GM12878 (cell line): ENCODE data around the gene NOL12. TPM values are rescaled to one million over a fixed set of nuclear protein-coding genes. Genes with fewer than 3 reads are reported as not detected.

Source experiments
- ATAC-seq: fragments of 200-7000 bp; cut with Tn5 transposase; 3 replicates; pipeline ENCODE4 v1.9.1; 2020; ENCODE audit warnings: mild to moderate bottlenecking, moderate library complexity
- BruUV-seq: library from RNA; stranded (reverse); fragments of 400-500 nt; replicated peaks from 2 replicates; lab custom pipeline; 2021; lab: Mats Ljungman, UMichigan
- CTCF ChIA-PET: fragments of 300-600 bp; sonication (Branson Sonifier 250); formaldehyde crosslinking; extraction: SDS; loops from one replicate; lab custom pipeline; 2021; ENCODE audit warnings: inconsistent platforms; lab: Yijun Ruan, JAX
- POLR2A ChIA-PET: fragments of 350-600 bp; formaldehyde crosslinking; extraction: SDS; loops from one replicate; lab custom pipeline; 2021; ENCODE audit warnings: inconsistent platforms; lab: Charles Lee
- RAD21 ChIA-PET: fragments of 300-600 bp; sonication (Branson Sonifier 250); formaldehyde crosslinking; loops from one replicate; lab custom pipeline; 2023; ENCODE audit warnings: antibody characterized with exemption; ENCODE audit not compliant: unreplicated experiment; lab: Charles Lee
- SMC1A ChIA-PET: fragments of 300-600 bp; sonication (Branson Sonifier 250); formaldehyde crosslinking; loops from one replicate; lab custom pipeline; 2023; ENCODE audit not compliant: unreplicated experiment, uncharacterized antibody; lab: Charles Lee
- DNase-seq: peaks from one replicate; pipeline ENCODE4 v3.0.0-alpha.2; 2011; ENCODE audit warnings: low read depth, low spot score
- FAIRE-seq: peaks from 3 replicates; lab custom pipeline; 2011; peaks lifted over from hg19 to GRCh38; lab: Jason Lieb, UNC
- H2AFZ ChIP-seq: 2 replicates; pipeline ENCODE4 v1.6.0; 2011; ENCODE audit warnings: low read depth, low read length, control low read depth; ENCODE audit not compliant: control insufficient read depth
- H3K27ac ChIP-seq: 2 replicates; pipeline ENCODE4 v1.5.1; 2011; ENCODE audit warnings: control low read depth; ENCODE audit not compliant: control insufficient read depth, insufficient read depth
- H3K27me3 ChIP-seq, 2 experiments: replicated peaks in 1 of 2; 2 replicates each; pipeline versions ENCODE4 v1.6.0 to v1.6.1; 2011; ENCODE audit warnings: low read length in 1 of 2; ENCODE audit not compliant: control insufficient read depth in 2 of 2, insufficient read depth in 2 of 2
- H3K36me3 ChIP-seq, 2 experiments: 2 replicates each; pipeline ENCODE4 v1.5.1; 2011; ENCODE audit warnings: low read length in 1 of 2; ENCODE audit not compliant: control insufficient read depth in 2 of 2, insufficient read depth in 2 of 2
- H3K4me1 ChIP-seq: 2 replicates; pipeline ENCODE4 v1.6.1; 2011; ENCODE audit warnings: mild to moderate bottlenecking, low read length, moderate library complexity, mixed read lengths; ENCODE audit not compliant: control insufficient read depth, insufficient read depth
- H3K4me2 ChIP-seq: 2 replicates; pipeline ENCODE4 v1.6.0; 2011; ENCODE audit warnings: control low read depth; ENCODE audit not compliant: control insufficient read depth, insufficient read depth
- H3K4me3 ChIP-seq: fragments of 200-600 bp; sonication (generic); 2 replicates; pipeline ENCODE4 v1.5.1; 2016
- H3K79me2 ChIP-seq: 2 replicates; pipeline ENCODE4 v1.6.0; 2011; ENCODE audit warnings: low read length; ENCODE audit not compliant: control insufficient read depth, insufficient read depth
- H3K9ac ChIP-seq: 2 replicates; pipeline ENCODE4 v1.8.0; 2011; ENCODE audit warnings: low read length, control low read depth, mixed read lengths; ENCODE audit not compliant: control insufficient read depth, insufficient read depth
- H3K9me3 ChIP-seq: replicated peaks from 3 replicates; pipeline ENCODE4 v1.5.1; 2011; ENCODE audit warnings: mild to moderate bottlenecking, low read length; ENCODE audit not compliant: control insufficient read depth, insufficient read depth
- H4K20me1 ChIP-seq: 2 replicates; pipeline ENCODE4 v1.6.0; 2011; ENCODE audit not compliant: control insufficient read depth, insufficient read depth
- BHLHE40 ChIP-seq, 2 experiments: fragments of 450-650 bp in 1 of 2; IDR thresholded peaks; 2 replicates each; pipeline ENCODE4 v1.6.1; 2011 to 2017; ENCODE audit warnings: low read depth in 2 of 2, borderline replicate concordance in 1 of 2, improper control_type of control experiment in 1 of 2, low read length in 1 of 2, mild to moderate bottlenecking in 1 of 2
- BMI1 ChIP-seq: fragments of 450-650 bp; IDR thresholded peaks from 2 replicates; pipeline ENCODE4 v1.6.1; 2016; ENCODE audit warnings: mild to moderate bottlenecking, moderate library complexity, borderline replicate concordance
- BRCA1 ChIP-seq: IDR thresholded peaks from 2 replicates; pipeline ENCODE4 v1.6.1; 2011; ENCODE audit warnings: low read depth, low read length, improper control_type of control experiment
- CREB1 ChIP-seq: IDR thresholded peaks from 2 replicates; pipeline ENCODE4 v1.6.1; 2012; ENCODE audit warnings: low read depth, mild to moderate bottlenecking, inconsistent platforms
- EGR1 ChIP-seq, 2 experiments: IDR thresholded peaks; 1 replicate in 1 of 2; 2 replicates in 1 of 2; pipeline ENCODE4 v1.6.1; 2011 to 2012; ENCODE audit warnings: low read depth in 2 of 2, low read length in 2 of 2, borderline replicate concordance in 1 of 2, mild to moderate bottlenecking in 1 of 2, moderate library complexity in 1 of 2
- ESRRA ChIP-seq: IDR thresholded peaks from 2 replicates; pipeline ENCODE4 v1.6.1; 2012; ENCODE audit warnings: mild to moderate bottlenecking, low read length, improper control_type of control experiment
- HDAC6 ChIP-seq: fragments of 200-600 bp; sonication (generic); IDR thresholded peaks from one replicate; pipeline ENCODE4 v1.8.0; 2017; ENCODE audit warnings: antibody characterized with exemption; ENCODE audit not compliant: unreplicated experiment
- JUNB ChIP-seq: IDR thresholded peaks from 2 replicates; pipeline ENCODE4 v1.6.1; 2016; ENCODE audit warnings: antibody characterized with exemption, mild to moderate bottlenecking
- NR2C2 ChIP-seq: IDR thresholded peaks from 2 replicates; pipeline ENCODE4 v1.6.1; 2011; ENCODE audit warnings: borderline replicate concordance, low read depth; ENCODE audit not compliant: control insufficient read depth, insufficient read length
- POLR2A ChIP-seq: IDR thresholded peaks from 2 replicates; pipeline ENCODE4 v1.6.1; 2011; ENCODE audit warnings: low read depth, mild to moderate bottlenecking, low read length
- RB1 ChIP-seq: fragments of 450-650 bp; formaldehyde crosslinking; IDR thresholded peaks from 2 replicates; pipeline ENCODE4 v1.6.1; 2017; ENCODE audit warnings: mild to moderate bottlenecking, borderline replicate concordance
- SREBF1 ChIP-seq: IDR thresholded peaks from 2 replicates; pipeline ENCODE4 v1.6.1; 2012; ENCODE audit warnings: mild to moderate bottlenecking, low read length
- TCF3 ChIP-seq: IDR thresholded peaks from 2 replicates; pipeline ENCODE4 v1.6.1; 2012; ENCODE audit warnings: low read depth, mild to moderate bottlenecking, low read length, borderline replicate concordance; ENCODE audit not compliant: insufficient read depth
- WRNIP1 ChIP-seq: IDR thresholded peaks from 2 replicates; pipeline ENCODE4 v1.6.1; 2011; ENCODE audit warnings: low read depth, low read length, improper control_type of control experiment, borderline replicate concordance
- WGBS: methylation state at CpG from one replicate; pipeline ENCODE4 v1.1.6; 2016; ENCODE audit warnings: low lambda C conversion rate; ENCODE audit not compliant: insufficient replicate concordance, insufficient coverage; ENCODE audit errors: missing lambda C conversion rate; 5-methylcytosine and 5-hydroxymethylcytosine counted together
- in situ Hi-C: fragments of 300-500 bp; cut with MboI; formaldehyde crosslinking; loops from 9 replicates; pipeline ENCODE4 v1.14.3; 2018; ENCODE audit warnings: mixed read lengths
- intact Hi-C: fragments of 100-400 bp; cut with micrococcal nuclease; formaldehyde crosslinking; loops from one replicate; pipeline ENCODE4 v1.14.2; 2022; ENCODE audit not compliant: unreplicated experiment
- polyA plus RNA-seq, 11 experiments: library from polyadenylated mRNA; depleted of rRNA in 4 of 11; unstranded in 6 of 11; stranded (reverse) in 5 of 11; fragments of >200 nt; fragmentation: Nextera tagmentation in 4 of 11; fragmentation: Illumina TruSeq in 1 of 11; extraction: Ambion mirVana in 4 of 11; extraction: Trizol in 1 of 11; gene quantifications; 1 replicate in 1 of 11; 2 replicates in 10 of 11; pipeline versions ENCODE4 v1.2.1 to v1.2.3, GENCODE V29; 2011 to 2016; ENCODE audit warnings: inconsistent platforms in 2 of 11, missing spikeins in 2 of 11, low read depth in 1 of 11
- total RNA-seq, 4 experiments: library from RNA; depleted of rRNA in 3 of 4; stranded (reverse); fragments of >200 nt in 3 of 4; fragmentation: Illumina TruSeq in 1 of 4; extraction: Trizol in 1 of 4; gene quantifications; 2 replicates each; pipeline versions ENCODE4 v1.2.1 to v1.2.3, GENCODE V29; 2013 to 2021
- TF ChIP-seq, protein P1 (sequence below): IDR thresholded peaks from 2 replicates; pipeline ENCODE4 v1.6.1; 2012; ENCODE audit warnings: mild to moderate bottlenecking, low read depth, low read length

NOL12 gene
- total and polyA plus RNA-seq, 10 of the 15 experiments (the other 5 are each of a cell fraction or from before 2014, with no cell fraction given) = 3.3 to 69.4 (median 41.1) TPM

DNA sequence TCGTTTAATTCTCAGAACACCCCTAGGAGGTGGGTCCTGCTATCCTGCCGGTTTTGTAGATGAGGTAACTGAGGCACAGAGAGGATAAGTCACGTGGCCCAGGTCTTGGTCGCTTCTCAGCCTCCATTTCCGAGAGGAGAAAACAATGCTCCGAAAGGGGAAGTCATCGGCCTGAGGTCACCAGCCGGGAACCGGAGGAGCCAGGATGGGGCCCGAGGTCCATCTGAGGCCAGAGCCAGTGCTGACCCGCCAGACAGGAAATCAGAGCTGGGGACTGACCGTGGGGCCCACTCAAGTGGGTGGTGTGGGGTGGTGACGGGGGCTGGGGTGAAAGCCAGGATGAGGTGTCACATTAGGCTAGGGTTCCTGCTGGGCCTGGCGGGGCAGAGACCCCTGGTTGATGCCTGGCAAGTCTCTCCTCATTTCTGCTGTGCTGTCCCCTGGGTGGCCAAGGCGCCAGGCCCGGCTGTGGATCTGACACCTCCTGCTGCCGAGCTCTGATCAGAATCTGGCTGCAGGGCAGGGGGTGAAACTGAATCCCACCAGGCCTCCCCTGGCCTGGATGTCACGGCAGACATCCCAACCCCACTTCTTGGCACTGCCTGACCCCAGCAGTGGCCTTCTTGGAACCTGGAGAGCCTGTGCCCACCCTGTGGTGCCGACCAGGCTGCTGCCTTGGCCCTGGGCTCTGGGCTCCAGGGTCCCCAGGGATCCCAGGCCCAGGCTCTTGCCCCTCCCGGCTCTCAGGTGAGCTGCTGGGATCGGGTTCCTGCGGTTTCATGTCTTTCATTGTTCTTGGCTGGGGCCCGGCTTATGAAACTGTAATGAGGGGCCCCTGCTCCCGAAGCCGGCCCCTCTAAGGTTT, 22.7 kb downstream of the NOL12 start:
- BruUV-seq = no TSS peak
- Histone ChIP-seq H4K20me1 (no peaks in the 10 kb centered on the region), H3K27ac (no peak overlapping the region), H3K4me1 (no peaks in the 10 kb centered on the region), H3K79me2 (no peaks in the 10 kb centered on the region), H3K27me3 (no peaks in the 10 kb centered on the region), H3K9ac (no peak overlapping the region), H3K4me3 (no peak overlapping the region), H3K9me3 (no peaks in the 10 kb centered on the region), H2AFZ (no peak overlapping the region), H3K36me3 (no peaks in the 10 kb centered on the region), H3K4me2 (no peak overlapping the region)
- in situ Hi-C loops (no loop called here), intact Hi-C loops (no loop called here)
- no peak for TF ChIP-seq JUNB
- no peak for TF ChIP-seq SREBF1
- TF ChIP-seq WRNIP1 = no peak
- no peak for TF ChIP-seq RB1
- TF ChIP-seq HDAC6 = no peak
- no peak for TF ChIP-seq EGR1 (IDR thresholded peaks at IDR 0.05; ENCODE audit: borderline replicate concordance in 1 of 2, low read depth in 2 of 2, low read length in 2 of 2)
- RAD21 ChIA-PET = no interaction called here
- DNase-seq (no peak), ATAC-seq (no peak), FAIRE-seq (no peak)
- SMC1A ChIA-PET = no interaction called here
- WGBS = 76% methylated on average over 25 of the region's 25 CpGs
- CTCF ChIA-PET = no interaction called here
- POLR2A ChIA-PET = no interaction called here

DNA sequence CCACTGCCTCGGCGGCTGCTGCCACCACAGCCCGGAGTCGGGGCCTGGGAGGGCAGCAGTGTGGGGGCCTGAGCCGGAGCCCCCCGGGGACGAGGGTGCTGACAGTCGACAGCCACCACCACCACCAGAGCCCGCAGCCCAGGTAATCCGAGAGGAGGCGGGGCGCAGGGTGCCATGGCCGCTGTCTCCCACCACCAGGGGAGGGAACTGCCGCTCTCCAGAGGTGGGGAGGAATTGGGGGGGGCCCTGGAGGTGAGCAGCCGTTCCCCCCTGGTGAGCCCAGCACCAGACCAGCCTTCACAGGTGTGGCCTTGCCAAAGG, 23.3 kb downstream of the NOL12 start:
- Histone ChIP-seq H2AFZ (no peak overlapping the region), H4K20me1 (no peaks in the 10 kb centered on the region), H3K4me1 (no peaks in the 10 kb centered on the region), H3K4me3 (no peak overlapping the region), H3K79me2 (no peaks in the 10 kb centered on the region)
- POLR2A ChIA-PET = no interaction called here
- in situ Hi-C loops = no loop called here
- BruUV-seq = no TSS peak
- TF ChIP-seq CREB1 = no peak
- TF ChIP-seq TCF3 = no peak
- no peak for TF ChIP-seq BMI1
- no peak for TF ChIP-seq ESRRA
- no peak for TF ChIP-seq BRCA1
- no peak for TF ChIP-seq POLR2A
- TF ChIP-seq NR2C2 = no peak
- TF ChIP-seq, protein P1, sequence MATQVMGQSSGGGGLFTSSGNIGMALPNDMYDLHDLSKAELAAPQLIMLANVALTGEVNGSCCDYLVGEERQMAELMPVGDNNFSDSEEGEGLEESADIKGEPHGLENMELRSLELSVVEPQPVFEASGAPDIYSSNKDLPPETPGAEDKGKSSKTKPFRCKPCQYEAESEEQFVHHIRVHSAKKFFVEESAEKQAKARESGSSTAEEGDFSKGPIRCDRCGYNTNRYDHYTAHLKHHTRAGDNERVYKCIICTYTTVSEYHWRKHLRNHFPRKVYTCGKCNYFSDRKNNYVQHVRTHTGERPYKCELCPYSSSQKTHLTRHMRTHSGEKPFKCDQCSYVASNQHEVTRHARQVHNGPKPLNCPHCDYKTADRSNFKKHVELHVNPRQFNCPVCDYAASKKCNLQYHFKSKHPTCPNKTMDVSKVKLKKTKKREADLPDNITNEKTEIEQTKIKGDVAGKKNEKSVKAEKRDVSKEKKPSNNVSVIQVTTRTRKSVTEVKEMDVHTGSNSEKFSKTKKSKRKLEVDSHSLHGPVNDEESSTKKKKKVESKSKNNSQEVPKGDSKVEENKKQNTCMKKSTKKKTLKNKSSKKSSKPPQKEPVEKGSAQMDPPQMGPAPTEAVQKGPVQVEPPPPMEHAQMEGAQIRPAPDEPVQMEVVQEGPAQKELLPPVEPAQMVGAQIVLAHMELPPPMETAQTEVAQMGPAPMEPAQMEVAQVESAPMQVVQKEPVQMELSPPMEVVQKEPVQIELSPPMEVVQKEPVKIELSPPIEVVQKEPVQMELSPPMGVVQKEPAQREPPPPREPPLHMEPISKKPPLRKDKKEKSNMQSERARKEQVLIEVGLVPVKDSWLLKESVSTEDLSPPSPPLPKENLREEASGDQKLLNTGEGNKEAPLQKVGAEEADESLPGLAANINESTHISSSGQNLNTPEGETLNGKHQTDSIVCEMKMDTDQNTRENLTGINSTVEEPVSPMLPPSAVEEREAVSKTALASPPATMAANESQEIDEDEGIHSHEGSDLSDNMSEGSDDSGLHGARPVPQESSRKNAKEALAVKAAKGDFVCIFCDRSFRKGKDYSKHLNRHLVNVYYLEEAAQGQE = no peak
- TF ChIP-seq BHLHE40 (IDR thresholded peaks at IDR 0.05; ENCODE audit: borderline replicate concordance in 1 of 2, low read depth in 2 of 2, low read length in 1 of 2) = no peak
- TF ChIP-seq, all 136 proteins: peak for 0
- Histone ChIP-seq H3K4me2 (no peak overlapping the region), H3K27me3 (no peaks in the 10 kb centered on the region), H3K27ac (no peak overlapping the region), H3K9ac (no peak overlapping the region), H3K36me3 (no peaks in the 10 kb centered on the region), H3K9me3 (no peaks in the 10 kb centered on the region)
- intact Hi-C loops = no loop called here
- RAD21 ChIA-PET = no interaction called here
- DNase-seq = no peak
- SMC1A ChIA-PET = no interaction called here
- CTCF ChIA-PET = no interaction called here
- no peak for ATAC-seq
- FAIRE-seq = no peak
- WGBS = 93% methylated on average over 15 of the region's 15 CpGs
